HG02981 (cell line): ENCODE measurements around the gene TAF3.

Experiments used
- ATAC-seq: cut with Tn5 transposase; IDR thresholded peaks from one replicate; pipeline ENCODE4 v1.9.1; 2021; ENCODE audit warnings: mild to moderate bottlenecking, moderate library complexity; ENCODE audit not compliant: unreplicated experiment

TAF3 gene

DNA sequence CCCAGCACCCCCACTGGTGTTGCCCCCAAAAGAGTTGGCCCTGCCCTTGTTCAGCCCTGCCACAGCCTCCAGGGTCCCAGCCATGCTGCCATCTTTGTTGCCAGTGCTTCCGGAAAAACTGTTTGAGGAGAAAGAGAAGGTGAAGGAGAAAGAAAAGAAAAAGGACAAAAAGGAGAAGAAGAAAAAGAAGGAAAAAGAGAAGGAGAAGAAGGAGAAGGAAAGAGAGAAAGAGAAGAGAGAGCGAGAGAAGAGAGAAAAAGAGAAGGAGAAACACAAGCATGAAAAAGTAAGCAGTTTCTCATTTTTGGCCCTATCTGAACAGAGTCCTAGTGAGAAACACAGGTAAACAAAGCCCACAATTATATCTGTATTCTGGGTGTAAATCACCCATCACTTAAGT is 147.2 kb downstream of the TAF3 start:
- no peak for ATAC-seq

DNA sequence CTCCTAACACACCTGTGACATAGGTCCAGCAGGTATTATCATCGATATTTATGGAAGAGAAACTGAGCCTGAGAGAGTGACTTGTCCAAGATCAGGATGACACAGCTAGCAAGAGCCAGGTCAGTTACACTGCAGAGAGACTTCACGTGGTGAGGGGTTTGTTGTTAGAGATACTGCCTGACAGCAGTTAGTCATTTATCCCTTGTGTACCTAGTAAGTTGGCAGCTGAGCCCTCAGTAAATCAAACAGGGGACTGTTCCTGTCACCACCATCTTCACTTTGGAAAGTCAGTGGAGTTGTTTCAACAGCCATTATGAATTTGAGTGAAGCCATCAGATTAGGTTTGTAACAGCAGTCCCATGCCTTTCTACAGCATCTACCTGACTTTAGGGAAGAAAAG is 148.7 kb downstream of the TAF3 start:
- ATAC-seq = no peak

DNA sequence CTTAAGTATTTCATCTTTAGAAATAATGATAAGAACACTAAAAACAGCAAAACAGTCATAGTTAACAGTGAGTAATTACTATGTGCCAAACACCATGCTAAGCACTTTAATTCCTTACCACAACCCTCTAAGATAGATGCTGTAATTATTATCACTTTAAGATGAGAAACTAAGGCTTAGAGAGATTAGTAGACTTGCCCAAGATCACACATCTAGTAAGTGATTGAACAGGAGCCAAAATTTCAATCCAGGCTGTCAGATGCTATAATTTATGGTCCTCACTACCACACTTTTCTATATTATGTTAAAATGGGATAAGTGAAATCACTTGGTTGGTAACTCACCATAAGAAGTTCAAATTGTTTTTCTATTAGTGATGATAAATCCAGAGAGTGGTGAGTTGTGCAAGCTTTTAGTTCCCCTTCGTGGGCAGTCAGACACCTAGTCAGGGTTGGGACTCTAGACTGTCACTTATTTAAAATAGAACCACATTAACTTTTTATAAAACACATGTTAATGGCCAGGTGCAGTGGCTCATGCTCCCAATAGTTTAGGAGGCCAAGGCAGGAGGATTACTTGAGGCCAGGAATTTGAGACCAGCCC is 150.3 kb downstream of the TAF3 start:
- no peak for ATAC-seq

DNA sequence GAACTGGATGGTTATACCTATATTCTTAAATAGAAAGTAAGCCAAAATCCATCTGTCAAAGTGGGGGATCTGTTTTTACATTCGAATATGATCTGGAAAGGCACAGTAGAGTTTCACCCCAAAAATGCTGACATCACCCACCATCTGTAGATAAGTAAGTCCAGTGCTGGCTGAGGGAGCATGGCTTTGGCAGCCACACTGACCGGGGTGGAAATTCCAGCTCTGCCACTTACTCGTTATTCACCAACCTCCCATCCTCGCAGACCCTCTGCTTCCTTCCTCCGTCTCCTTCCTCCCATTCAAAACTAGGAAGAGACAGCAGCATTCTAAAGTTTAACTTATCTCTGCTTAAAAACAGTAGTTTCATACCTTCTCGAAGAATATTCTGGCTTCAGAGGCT is 151.3 kb downstream of the TAF3 start:
- ATAC-seq = no peak

DNA sequence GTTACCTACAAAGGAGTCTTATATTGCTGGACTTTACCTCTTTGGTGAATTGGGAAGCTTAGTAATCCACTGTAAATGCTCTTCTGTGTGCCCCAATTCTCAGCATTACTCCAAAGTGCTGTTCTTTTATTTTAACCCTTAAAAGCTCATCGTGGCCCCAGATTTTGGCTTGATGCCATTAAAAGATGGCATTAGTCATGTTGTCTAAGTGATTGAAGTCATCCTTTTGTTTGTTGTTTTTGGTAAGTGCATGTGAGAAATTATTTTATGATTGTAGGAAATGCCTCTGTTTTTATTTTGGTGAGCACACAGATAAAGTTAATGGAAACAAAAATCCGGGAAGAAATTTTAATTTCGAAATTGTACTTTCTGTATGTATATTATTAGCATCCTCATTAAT is 153.6 kb downstream of the TAF3 start:
- no peak for ATAC-seq

DNA sequence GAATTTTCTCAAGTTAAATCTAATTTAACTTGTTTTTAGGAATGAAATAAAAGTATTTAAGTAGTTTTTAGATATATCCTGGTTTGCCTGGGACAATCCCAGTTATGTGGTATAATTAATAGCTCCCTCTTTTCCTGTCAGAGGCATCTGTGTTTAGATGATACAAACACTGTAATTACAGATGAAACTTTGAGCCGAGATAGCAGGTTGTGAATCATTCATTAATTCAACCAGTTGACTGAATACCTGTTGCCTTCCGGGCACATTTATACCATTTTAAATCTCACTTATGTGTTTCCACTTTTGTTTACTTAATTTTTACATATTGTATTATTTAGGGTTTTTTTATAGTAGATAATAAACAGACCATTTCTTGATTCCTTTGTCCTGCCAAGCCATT is 154.1 kb downstream of the TAF3 start:
- no peak for ATAC-seq

DNA sequence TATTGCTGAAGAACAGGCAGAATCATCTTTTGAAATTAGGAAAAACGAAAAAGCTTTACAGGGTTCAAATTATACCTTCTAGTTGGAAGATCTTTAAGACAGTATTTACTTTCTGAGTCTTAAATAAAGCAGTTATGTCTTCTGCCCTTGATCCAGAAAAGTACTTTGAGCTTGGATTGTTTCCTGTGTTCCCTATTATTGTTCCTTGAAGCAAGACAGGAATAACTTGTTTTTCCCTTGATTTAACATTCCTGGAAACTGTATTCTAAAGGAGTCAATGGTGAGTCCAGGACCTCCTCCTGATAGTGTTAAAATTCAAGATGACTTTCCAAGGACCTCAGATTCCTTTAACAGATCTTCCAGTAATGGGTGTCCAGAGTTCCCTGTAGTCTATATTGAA is 161.9 kb downstream of the TAF3 start:
- no peak for ATAC-seq

DNA sequence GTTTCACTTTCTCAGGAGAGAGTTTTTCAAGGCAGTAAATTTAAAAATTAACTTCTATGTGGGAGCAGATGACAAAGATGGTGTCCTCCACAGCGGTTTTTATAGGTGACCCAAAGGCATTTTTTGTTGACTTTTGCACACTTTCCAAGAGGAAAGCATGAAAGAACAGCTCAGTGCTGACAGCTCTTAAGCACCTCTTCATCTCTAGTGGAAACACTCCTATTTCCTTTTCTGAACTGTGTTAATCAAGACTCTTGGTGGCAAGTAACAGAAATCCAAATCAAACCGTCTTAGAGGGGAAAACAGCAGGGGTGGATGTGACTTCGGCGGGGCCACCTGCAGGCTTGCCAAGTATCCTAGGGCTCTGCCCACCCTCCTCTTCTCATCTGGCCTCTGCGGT is 164.4 kb downstream of the TAF3 start:
- no peak for ATAC-seq

DNA sequence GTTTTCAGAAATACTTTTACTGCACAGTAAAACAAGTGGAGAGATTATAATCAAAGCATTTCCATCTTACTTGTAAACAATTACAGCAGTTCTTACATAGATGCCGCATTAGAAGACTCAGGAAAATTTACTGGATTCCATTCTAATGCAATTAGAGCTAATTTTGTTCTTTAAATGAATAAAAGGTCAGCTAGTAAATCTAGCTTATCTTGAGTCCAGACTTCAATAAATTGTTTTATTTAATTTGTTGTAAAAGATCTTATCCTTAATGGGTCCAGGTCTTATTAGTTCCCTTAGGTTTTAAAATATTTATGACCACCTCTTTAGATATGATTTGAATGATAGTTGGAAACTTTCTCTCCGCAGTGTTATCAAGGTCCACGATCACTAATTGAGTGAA is 166.0 kb downstream of the TAF3 start:
- no peak for ATAC-seq

DNA sequence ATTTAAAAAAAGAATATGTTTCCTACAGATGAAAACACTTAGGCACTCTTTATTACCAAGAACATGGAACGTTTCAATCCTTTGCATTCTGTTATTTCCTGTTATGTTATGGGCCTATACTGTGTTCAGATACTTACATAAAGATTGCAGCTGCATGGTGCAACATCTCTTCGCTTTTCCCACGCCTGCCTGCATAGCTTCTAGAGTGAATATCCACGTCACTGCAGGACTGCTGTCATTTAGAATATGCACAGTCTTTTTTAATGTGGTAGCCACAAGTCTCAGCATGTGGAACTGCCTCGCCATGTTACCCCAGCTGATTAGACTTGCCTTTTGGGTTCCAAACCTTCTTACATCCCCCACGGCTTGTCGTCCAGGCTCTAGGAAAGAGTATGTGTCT is 166.6 kb downstream of the TAF3 start:
- ATAC-seq = no peak

DNA sequence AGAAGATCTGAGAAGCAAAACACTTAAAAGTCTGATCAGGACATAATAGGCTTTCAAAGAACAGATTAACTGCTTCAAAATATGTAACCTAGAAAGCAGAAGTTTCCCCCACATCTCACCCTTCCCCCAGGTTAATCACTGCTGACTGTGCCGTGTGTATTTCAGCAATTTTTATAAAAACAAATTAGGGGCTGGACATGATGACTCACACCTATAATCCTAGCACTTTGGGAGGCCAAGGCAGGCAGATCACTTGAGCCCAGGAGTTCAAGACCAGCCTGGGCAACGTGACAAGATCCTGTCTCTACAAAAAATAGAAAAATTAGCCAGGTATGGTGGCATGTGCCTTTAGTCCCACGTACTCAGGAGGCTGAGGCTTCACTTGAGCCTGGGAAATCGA is 168.5 kb downstream of the TAF3 start:
- ATAC-seq = no peak

DNA sequence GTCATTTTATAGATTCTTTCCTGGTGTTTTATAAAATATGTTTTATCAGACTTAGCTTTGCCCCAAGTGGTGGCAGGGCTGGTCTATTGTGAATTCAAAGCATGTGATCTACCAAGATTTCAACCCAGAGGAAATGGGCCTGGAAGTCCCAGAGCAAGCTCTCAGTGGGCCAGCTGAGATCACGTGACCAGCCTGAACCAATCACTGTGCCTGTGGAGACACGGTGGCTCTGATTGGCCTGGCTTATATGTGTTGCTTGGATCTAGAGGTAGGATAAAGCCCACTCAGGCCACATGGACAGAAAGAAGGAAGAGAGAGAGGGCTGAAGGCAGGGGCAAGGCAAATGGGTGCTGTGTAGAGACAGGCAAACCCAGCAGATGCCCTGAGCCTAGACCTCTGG is 170.7 kb downstream of the TAF3 start:
- ATAC-seq = no peak

DNA sequence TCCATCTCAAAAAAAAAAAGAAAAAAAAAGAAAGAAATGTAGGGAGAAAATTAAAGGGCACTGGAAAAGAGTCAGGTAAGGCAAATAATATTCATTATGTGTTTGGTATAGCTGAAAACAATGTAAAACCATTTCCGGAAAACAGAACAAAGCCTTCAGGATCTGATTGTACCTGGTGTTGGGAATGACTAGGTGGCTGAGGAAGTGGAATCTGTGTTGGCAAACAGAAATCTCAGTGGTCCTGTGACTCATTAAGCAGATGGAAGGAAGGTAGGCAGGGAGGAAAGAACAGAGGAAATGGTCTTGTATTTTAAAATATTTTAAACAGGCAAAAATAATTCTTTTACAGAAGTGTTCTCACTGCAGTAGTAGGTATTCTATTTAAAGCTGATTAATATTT is 180.5 kb downstream of the TAF3 start:
- ATAC-seq = no peak

DNA sequence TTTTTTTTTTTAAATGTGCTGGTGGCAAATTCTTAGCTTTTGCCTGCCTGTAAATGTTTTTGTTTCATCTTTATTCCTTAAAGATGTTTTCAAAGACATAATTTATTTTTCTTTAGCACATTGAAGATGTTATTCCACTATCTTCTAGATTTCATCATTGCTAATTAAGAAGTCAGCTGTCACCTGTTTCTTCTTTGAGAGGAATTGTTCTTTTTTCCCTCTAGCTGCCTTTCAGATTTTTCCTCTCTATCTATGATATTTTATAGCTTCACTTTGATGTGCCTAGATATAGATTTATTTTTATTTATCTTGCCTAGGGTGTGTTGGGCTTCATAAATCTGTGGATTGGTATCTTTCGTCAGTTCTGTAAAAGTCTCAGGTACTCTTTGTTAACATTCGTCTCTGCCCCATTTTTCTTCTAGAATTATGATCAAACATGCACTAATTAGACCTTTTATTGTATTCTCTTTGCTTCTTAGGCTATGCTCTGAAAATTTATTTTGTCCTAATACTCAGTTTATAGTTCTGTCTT is 186.2 kb downstream of the TAF3 start:
- no peak for ATAC-seq

DNA sequence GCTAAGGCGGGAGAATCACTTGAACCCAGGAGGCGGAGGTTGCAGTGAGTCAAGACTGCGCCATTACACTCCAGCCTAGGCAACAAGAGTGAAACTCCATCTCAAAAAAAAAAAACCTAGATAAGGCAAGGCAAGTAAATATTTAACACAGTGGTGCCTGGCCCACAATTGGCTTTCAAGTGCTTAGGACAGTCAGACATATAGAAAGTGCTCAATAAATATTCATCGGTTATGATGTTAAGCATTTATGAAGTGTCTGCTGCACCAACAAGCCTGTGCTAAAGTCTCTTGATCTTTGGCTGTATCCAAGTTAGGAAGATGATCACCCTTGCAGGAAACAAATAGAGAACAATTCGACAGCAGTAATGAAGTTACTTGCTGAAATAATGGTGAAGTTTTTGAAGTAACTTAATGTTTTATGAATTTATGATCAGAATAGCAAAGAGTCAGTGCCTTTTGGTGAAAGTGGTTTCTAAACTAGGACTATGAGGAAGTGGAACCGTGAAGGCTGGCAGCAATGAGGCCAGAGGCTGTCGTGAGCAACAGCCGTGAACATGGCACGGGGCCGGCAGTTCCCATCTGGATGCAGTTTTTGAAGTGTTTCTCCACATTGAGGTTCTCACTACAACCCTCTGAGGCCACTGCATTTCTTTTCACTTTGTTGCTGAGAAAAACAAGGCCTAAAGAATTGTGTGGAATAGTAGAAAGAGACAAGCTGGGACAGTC is 188.1 kb downstream of the TAF3 start:
- ATAC-seq = no peak

DNA sequence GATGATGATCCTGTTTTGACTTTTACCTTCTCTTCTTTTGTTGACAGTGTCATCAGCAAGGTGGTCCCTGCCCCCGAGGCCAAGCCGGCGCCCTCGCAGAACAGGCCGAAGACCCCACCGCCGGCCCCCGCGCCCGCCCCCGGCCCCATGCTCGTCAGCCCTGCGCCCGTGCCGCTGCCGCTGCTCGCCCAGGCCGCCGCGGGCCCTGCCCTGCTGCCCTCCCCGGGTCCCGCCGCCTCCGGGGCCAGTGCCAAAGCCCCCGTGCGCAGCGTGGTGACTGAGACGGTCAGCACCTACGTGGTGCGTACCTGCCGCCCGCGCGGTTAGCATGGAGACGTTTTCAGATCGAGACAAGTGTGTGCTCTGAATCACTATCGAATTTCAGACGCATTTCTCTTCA is 190.7 kb downstream of the TAF3 start:
- no peak for ATAC-seq

DNA sequence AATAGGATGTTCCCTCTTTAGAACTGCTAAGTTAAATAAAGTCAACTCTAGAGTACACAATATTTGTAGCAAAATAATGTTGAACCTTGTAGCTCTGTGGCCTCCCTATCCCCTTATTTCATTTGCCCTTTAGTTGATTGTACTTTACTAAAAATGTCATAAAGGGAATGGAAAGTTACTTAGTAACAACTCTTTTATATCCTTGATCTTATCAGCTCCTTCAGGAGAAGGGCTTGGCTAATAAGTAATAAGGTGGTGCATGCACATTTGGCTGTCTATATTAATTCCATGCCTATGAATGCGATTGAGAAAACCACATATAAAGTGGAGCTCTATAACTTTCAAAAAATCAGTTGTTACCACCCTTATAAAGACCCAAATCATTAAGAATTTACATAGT is 194.7 kb downstream of the TAF3 start:
- ATAC-seq = no peak

DNA sequence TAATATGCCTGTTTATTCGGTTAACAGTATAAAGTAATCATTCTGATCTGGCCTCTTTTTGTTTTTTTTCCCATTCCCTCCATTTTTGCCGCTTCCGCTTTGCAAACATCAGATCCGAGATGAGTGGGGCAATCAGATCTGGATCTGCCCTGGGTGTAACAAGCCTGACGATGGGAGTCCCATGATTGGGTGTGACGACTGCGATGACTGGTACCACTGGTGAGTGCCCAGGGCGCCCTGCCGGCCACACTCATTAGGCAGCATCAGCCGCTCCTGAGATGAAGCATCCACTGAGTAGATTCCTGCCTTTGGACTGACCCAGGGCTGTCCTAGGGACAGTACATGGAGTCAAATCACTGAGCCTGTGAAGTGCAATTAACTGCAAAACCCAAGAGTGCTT is 195.3 kb downstream of the TAF3 start:
- ATAC-seq = no peak

DNA sequence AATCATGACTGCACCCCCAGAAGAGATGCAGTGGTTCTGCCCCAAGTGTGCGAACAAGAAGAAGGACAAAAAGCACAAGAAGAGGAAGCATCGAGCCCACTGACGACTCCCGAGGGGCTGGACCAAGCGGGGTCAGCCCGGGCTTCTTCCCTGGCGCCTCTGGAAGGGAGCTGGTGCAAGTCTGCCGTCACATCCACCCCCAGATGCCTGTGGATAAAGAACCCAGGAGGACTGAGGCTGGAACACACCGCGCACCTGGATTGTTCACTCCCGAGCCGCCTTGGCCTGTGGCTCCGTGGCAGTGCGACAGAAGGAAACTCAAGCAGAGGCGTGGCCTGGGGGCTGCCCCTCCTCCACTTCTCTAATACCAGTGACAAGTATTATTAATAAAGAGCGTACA is 196.3 kb downstream of the TAF3 start:
- no peak for ATAC-seq

DNA sequence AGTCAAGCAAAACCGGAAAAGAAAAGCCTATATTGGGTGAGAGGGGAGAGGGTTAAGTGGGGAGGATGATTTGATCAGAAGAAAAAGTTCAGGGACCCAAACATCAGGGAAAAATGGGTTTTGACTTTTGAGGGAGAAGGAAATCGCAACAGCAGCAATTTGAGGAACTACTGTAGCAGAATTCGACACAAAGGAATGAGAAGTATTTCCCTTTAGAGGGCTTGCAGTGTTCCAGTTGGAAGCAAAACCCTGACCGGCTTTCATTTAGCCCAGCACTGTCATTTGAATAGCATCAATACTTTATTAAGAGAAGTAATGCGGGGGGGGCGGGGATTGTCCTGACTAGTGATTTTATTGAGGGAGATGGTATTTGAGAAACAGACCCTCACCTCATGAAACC is 199.0 kb downstream of the TAF3 start:
- ATAC-seq = no peak

DNA sequence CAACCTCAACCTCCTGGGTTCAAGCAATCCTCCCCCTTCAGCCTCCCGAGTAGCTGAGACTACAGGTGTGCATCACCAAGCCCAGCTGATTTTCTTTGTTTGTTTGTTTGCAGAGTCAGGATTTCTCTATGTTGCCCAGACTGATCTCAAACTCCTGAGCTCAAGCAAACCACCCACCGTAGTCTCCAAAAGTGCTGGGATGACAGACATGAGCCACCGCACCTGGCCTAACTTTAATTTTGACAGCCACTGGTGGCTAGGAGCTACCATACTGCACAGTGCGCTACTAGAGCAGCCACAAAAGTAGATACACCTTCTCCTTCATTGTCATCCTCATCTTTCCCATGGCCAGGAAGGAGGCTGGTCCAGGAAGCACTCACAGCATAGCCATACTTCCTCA is 205.0 kb downstream of the TAF3 start:
- ATAC-seq = no peak

DNA sequence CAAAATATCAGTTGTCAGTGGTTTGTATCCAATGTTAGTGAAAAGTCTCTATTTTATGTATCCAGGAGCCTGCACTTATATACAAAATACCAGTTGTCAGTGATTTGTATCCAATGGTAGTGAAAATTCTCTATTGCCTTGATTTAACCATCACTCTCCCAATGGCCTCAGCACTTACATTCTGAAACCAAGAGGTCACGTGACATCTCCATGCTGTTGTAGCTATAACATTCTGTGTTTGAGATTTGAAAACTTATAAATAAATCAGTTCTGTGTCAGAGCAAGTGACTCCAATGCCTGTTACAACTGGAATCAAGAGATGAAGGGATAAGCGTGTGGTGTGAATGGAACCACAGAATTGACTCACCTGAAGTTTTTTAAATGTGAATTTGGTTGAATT is 205.5 kb downstream of the TAF3 start:
- ATAC-seq = no peak
